PC-3 (cell line): Measurements from ENCODE around the gene IL32.

Source experiments
- CTCF ChIP-seq: fragments of 300-600 bp; sonication (generic); conservative IDR thresholded peaks from 2 replicates; pipeline ENCODE4 v1.5.1; 2017; ENCODE audit warnings: antibody characterized with exemption, low read depth, mild to moderate bottlenecking, low read length
- EZH2phosphoT487 ChIP-seq: fragments of 300-600 bp; sonication (generic); IDR thresholded peaks from 2 replicates; pipeline ENCODE4 v1.6.1; 2018; ENCODE audit warnings: mild to moderate bottlenecking, antibody characterized with exemption, low read length, borderline replicate concordance

GRCh38 chr16:3051009-3051408 lies 14.4 kb upstream of the IL32 start:
- TF ChIP-seq CTCF (no peak), EZH2phosphoT487 (no peak)
